Natural killer cell (primary cell): ENCODE data around the gene LDAH. TPM values are rescaled to one million over a fixed set of nuclear protein-coding genes. Genes with fewer than 3 reads are reported as not detected.
"Not testable (repeated sequence)": the region's sequence is repeated elsewhere in the genome, so short reads cannot be mapped to it uniquely, and the experiment has no call there.

ENCODE experiments used
- ATAC-seq, 3 donors: fragments of 150-1000 bp in 2 of 3; fragments of 200-7000 bp in 1 of 3; cut with Tn5 transposase; 1 replicate in 1 of 3; 2 replicates in 2 of 3; pipeline ENCODE4 v1.10.0; 2021; ENCODE audit warnings: mild to moderate bottlenecking in 2 of 3, moderate library complexity in 2 of 3
- DNase-seq, 2 donors: peaks; one replicate each; pipeline versions ENCODE4 v3.0.0 to v3.0.0-alpha.2; 2013 to 2021; ENCODE audit warnings: mixed read lengths in 1 of 2
- H3K27ac ChIP-seq: one replicate; pipeline ENCODE4 v1.5.1; 2013; ENCODE audit warnings: mild to moderate bottlenecking, low read length
- H3K27me3 ChIP-seq: one replicate; pipeline ENCODE4 v1.6.1; 2013; ENCODE audit warnings: low read length; ENCODE audit not compliant: control insufficient read depth, insufficient read depth
- H3K36me3 ChIP-seq: one replicate; pipeline ENCODE4 v1.6.1; 2013; ENCODE audit warnings: low read length; ENCODE audit not compliant: control insufficient read depth, insufficient read depth
- H3K4me1 ChIP-seq: one replicate; pipeline ENCODE4 v1.6.1; 2013; ENCODE audit warnings: low read length; ENCODE audit not compliant: control insufficient read depth, insufficient read depth
- H3K4me3 ChIP-seq: one replicate; pipeline ENCODE4 v1.5.1; 2013; ENCODE audit warnings: low read length
- H3K9me3 ChIP-seq: one replicate; pipeline ENCODE4 v1.6.1; 2013; ENCODE audit warnings: low read length; ENCODE audit not compliant: control insufficient read depth, insufficient read depth
- H3K27ac Mint-ChIP-seq, 2 donors: one replicate each; pipeline ENCODE4 v1.8.0; 2022; ENCODE audit warnings: mild to moderate bottlenecking in 2 of 2, mixed read lengths in 2 of 2, moderate library complexity in 1 of 2
- H3K27me3 Mint-ChIP-seq, 2 donors: one replicate each; pipeline ENCODE4 v1.8.0; 2022; ENCODE audit warnings: low read depth in 2 of 2, mixed read lengths in 2 of 2
- H3K36me3 Mint-ChIP-seq: one replicate; pipeline ENCODE4 v1.8.0; 2022; ENCODE audit warnings: mixed read lengths
- H3K4me1 Mint-ChIP-seq, 2 donors: one replicate each; pipeline ENCODE4 v1.8.0; 2022; ENCODE audit warnings: mixed read lengths in 2 of 2
- H3K4me3 Mint-ChIP-seq: one replicate; pipeline ENCODE4 v1.8.0; 2022; ENCODE audit warnings: mild to moderate bottlenecking, moderate library complexity, mixed read lengths
- H3K9me3 Mint-ChIP-seq, 2 donors: one replicate each; pipeline ENCODE4 v1.8.0; 2022; ENCODE audit warnings: mixed read lengths in 2 of 2
- CTCF ChIP-seq: fragments of 200-600 bp; IDR thresholded peaks from one replicate; pipeline ENCODE4 v1.8.0; 2022; ENCODE audit warnings: antibody characterized with exemption
- WGBS: methylation state at CpG from one replicate; pipeline ENCODE4 v1.1.7; 2013; ENCODE audit warnings: missing lambda C conversion rate; ENCODE audit not compliant: insufficient coverage; 5-methylcytosine and 5-hydroxymethylcytosine counted together
- intact Hi-C: fragments of 100-400 bp; cut with micrococcal nuclease; formaldehyde crosslinking; loops from one replicate; pipeline ENCODE4 v1.14.2; 2022
- total RNA-seq, 4 donors: library from RNA; stranded (reverse); fragments of 120-200 nt in 1 of 4; gene quantifications; one replicate each; pipeline versions ENCODE4 v1.2.3 to v1.2.4, GENCODE V29; 2013 to 2022

LDAH gene
- total RNA-seq, 3 donors from 2014 or later (not counting 1 experiment from before 2014, with no cell fraction given) = 14.5 to 25.6 (median 17.2) TPM

DNA sequence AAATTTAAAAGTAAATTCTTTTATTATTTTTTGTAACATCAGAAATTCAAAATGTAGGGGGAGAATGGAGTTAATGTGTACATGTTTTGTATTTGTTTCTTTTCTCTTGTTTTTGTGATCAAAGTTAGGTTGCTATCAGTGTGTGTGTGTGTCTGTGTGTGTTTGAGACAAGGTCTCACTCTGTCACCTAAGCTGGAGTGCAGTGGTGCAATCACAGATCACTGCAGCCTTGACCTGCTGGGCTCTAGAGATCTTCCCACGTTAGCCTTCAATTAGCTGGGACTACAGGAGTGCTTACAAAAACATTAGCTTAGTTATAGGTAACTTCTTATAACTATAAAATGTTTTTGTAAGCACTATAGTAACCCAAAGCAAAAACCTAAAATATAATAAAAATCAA, 105.3 kb downstream of the LDAH start:
- Histone ChIP-seq H3K9me3 (no peaks in the 10 kb centered on the region), H3K4me1 (no peaks in the 10 kb centered on the region), H3K27me3 (no peaks in the 10 kb centered on the region), H3K4me3 (no peak overlapping the region), H3K36me3 (no peaks in the 10 kb centered on the region), H3K27ac (no peak overlapping the region)
- no peak overlapping the region for H3K27ac Mint-ChIP-seq
- peaks cover 13% of the 10 kb centered on the region for H3K36me3 Mint-ChIP-seq
- H3K4me3 Mint-ChIP-seq = no peak overlapping the region
- WGBS = 100% methylated on average over 1 of the region's 1 CpG
- ATAC-seq (no peak), DNase-seq (no peak)
- H3K27me3 Mint-ChIP-seq = no peaks in the 10 kb centered on the region
- no peak for TF ChIP-seq CTCF
- intact Hi-C loops = no loop called here
- peaks cover 15 to 28% of the 10 kb centered on the region in 2 donors for H3K4me1 Mint-ChIP-seq
- peaks cover 6 to 11% of the 10 kb centered on the region in 2 donors for H3K9me3 Mint-ChIP-seq

GRCh38 chr2:20716164-20716563, 106.7 kb downstream of the LDAH start:
- H3K4me1 Mint-ChIP-seq = peaks cover 16 to 27% of the 10 kb centered on the region in 2 donors
- H3K36me3 Mint-ChIP-seq = peaks cover 13% of the 10 kb centered on the region
- H3K27ac ChIP-seq, intact Hi-C loops, H3K9me3 ChIP-seq, DNase-seq, H3K27ac Mint-ChIP-seq, ATAC-seq, H3K4me1 ChIP-seq, H3K36me3 ChIP-seq, H3K27me3 Mint-ChIP-seq, H3K4me3 Mint-ChIP-seq, H3K27me3 ChIP-seq, H3K4me3 ChIP-seq: not testable (repeated sequence)
- H3K9me3 Mint-ChIP-seq = peaks cover 6 to 11% of the 10 kb centered on the region in 2 donors
- WGBS = no CpG with 5 or more reads among the region's 3 CpGs

GRCh38 chr2:20714412-20714811, 108.5 kb downstream of the LDAH start:
- Mint-ChIP-seq H3K9me3 (peaks cover 6 to 11% of the 10 kb centered on the region in 2 donors), H3K4me1 (peaks cover 25 to 27% of the 10 kb centered on the region in 2 donors), H3K36me3 (peaks cover 13% of the 10 kb centered on the region)
- H3K27me3 ChIP-seq, intact Hi-C loops, H3K4me3 Mint-ChIP-seq, ATAC-seq, H3K4me1 ChIP-seq, H3K9me3 ChIP-seq, H3K4me3 ChIP-seq, H3K36me3 ChIP-seq, H3K27ac Mint-ChIP-seq, H3K27me3 Mint-ChIP-seq, H3K27ac ChIP-seq, DNase-seq: not testable (repeated sequence)
- WGBS = no CpG with 5 or more reads among the region's 2 CpGs

- H3K27ac ChIP-seq, ATAC-seq, intact Hi-C loops, DNase-seq, H3K36me3 Mint-ChIP-seq, H3K36me3 ChIP-seq, H3K27me3 Mint-ChIP-seq, H3K4me1 ChIP-seq, H3K27me3 ChIP-seq, H3K9me3 ChIP-seq, H3K4me3 Mint-ChIP-seq, H3K4me3 ChIP-seq, H3K27ac Mint-ChIP-seq: not testable (repeated sequence)
- 100% methylated on average over 2 of the region's 3 CpGs for WGBS
- Mint-ChIP-seq H3K9me3 (peaks cover 6 to 11% of the 10 kb centered on the region in 2 donors), H3K4me1 (peaks cover 25 to 28% of the 10 kb centered on the region in 2 donors)
Observed at GRCh38 chr2:20713585-20713984, 109.3 kb downstream of the LDAH start.

- H3K4me3 Mint-ChIP-seq, DNase-seq, H3K27me3 Mint-ChIP-seq, H3K9me3 Mint-ChIP-seq, H3K27ac Mint-ChIP-seq, intact Hi-C loops, H3K36me3 ChIP-seq, ATAC-seq, H3K36me3 Mint-ChIP-seq, H3K4me1 ChIP-seq, H3K27ac ChIP-seq, H3K9me3 ChIP-seq, H3K27me3 ChIP-seq, H3K4me3 ChIP-seq: not testable (repeated sequence)
- WGBS = 97% methylated on average over 7 of the region's 7 CpGs
- peaks cover 28 to 32% of the 10 kb centered on the region in 2 donors for H3K4me1 Mint-ChIP-seq
Observed at GRCh38 chr2:20711641-20712040, 111.3 kb downstream of the LDAH start.
